ENCODE results near the gene EPHA2.
"Not testable (repeated sequence)": the region's sequence is repeated elsewhere in the genome, so short reads cannot be mapped to it uniquely, and the experiment has no call there.

EPHA2 gene

GRCh38 chr1:16111771-16112595 lies 43.9 kb downstream of the EPHA2 start:
- DNase-seq (ENCODE audit: low spot score) = no peak
- CTCF ChIA-PET = no interaction called here
- 0 out of 2 replicates have a peak overlapping the region, but pooled peaks have one; percentile 4 for H3K27ac ChIP-seq
- POLR2A ChIA-PET (ENCODE audit: low non-redundant PET) = no interaction called here
- TF ChIP-seq, protein P1, sequence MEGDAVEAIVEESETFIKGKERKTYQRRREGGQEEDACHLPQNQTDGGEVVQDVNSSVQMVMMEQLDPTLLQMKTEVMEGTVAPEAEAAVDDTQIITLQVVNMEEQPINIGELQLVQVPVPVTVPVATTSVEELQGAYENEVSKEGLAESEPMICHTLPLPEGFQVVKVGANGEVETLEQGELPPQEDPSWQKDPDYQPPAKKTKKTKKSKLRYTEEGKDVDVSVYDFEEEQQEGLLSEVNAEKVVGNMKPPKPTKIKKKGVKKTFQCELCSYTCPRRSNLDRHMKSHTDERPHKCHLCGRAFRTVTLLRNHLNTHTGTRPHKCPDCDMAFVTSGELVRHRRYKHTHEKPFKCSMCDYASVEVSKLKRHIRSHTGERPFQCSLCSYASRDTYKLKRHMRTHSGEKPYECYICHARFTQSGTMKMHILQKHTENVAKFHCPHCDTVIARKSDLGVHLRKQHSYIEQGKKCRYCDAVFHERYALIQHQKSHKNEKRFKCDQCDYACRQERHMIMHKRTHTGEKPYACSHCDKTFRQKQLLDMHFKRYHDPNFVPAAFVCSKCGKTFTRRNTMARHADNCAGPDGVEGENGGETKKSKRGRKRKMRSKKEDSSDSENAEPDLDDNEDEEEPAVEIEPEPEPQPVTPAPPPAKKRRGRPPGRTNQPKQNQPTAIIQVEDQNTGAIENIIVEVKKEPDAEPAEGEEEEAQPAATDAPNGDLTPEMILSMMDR (conservative IDR thresholded peaks at IDR 0.05; ENCODE audit: low read depth) = no peak

DNA sequence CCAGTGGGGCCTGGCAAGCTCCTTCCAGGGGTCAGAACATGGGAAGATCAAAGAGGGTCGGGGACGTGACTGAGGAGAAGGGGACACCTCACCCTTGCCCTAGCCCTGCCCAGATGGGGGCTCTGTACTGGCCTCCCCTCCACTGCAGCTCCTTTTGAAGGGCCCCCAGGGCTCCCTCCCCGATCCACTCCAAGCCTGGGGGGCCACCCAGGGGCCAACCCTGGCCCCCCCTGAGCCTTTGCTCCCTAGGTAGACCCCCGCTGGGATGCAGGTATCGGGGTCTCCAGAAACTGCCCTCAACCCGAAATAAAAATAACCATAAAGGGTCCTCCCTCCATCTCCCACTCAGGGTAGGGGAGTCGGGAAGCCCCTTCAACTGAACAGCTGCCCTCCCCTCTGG lies 45.0 kb downstream of the EPHA2 start:
- H3K27ac ChIP-seq = no peak overlapping the region
- TF ChIP-seq, protein P1 (conservative IDR thresholded peaks at IDR 0.05; ENCODE audit: low read depth) = no peak
- ChIA-PET POLR2A (ENCODE audit: low non-redundant PET) (no interaction called here), CTCF (no interaction called here)
- no peak for DNase-seq (ENCODE audit: low spot score)

GRCh38 chr1:16110456-16110855 lies 45.4 kb downstream of the EPHA2 start:
- TF ChIP-seq, protein P1 (conservative IDR thresholded peaks at IDR 0.05; ENCODE audit: low read depth) = no peak
- ChIA-PET CTCF (interaction anchor here (0.7 to 0.9 kb wide), 3 partner anchors 10 to 54 kb away, joined by 3 to 5 read pairs (median 3); no protein-coding TSS in a partner anchor), POLR2A (ENCODE audit: low non-redundant PET) (no interaction called here)
- no peak for DNase-seq (ENCODE audit: low spot score)
- no peak overlapping the region for H3K27ac ChIP-seq

GRCh38 chr1:16109571-16109970 lies 46.3 kb downstream of the EPHA2 start:
- TF ChIP-seq, protein P1 (conservative IDR thresholded peaks at IDR 0.05; ENCODE audit: low read depth) = no peak
- H3K27ac ChIP-seq = no peak overlapping the region; the same call in 1 of the 2 replicates
- no peak for DNase-seq (ENCODE audit: low spot score)
- ChIA-PET CTCF (interaction anchor here (0.7 to 0.9 kb wide), 2 partner anchors 11 to 30 kb away, joined by 3 read pairs; no protein-coding TSS in a partner anchor), POLR2A (ENCODE audit: low non-redundant PET) (no interaction called here)

GRCh38 chr1:16107039-16107438 lies 48.8 kb downstream of the EPHA2 start:
- H3K27ac ChIP-seq; POLR2A ChIA-PET (ENCODE audit: low non-redundant PET); DNase-seq (ENCODE audit: low spot score): not testable (repeated sequence)
- CTCF ChIA-PET = interaction anchor here (0.7 kb wide), 1 partner anchor 13 kb away, joined by 3 read pairs; no protein-coding TSS in a partner anchor

DNA sequence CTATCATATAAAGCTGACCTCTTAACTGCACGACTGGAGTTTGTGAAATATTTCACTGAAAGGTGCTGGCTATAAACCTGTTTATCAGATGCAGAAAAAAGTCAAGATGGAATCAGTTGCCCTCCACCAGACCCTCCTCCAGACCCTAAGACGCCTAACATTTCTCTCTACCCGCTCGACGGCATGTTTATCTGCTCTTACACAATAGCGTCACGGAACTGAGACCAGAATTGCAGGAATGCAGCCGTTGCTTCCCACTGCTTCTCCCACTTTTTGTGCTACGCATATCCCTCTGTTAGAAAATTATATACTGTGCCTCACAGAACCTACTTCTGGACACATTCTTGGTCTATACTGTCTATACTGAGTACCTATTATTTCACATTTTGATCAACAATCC lies 54.2 kb downstream of the EPHA2 start:
- H3K27ac ChIP-seq = no peak overlapping the region
- CTCF ChIA-PET = interaction anchor here (1.2 kb wide), 1 partner anchor 19 kb away, joined by 3 read pairs; no protein-coding TSS in a partner anchor
- TF ChIP-seq, protein P1 (conservative IDR thresholded peaks at IDR 0.05; ENCODE audit: low read depth) = no peak
- POLR2A ChIA-PET (ENCODE audit: low non-redundant PET) = no interaction called here
- DNase-seq (ENCODE audit: low spot score) = no peak

- no peak overlapping the region for H3K27ac ChIP-seq
- POLR2A ChIA-PET (ENCODE audit: low non-redundant PET) = no interaction called here
- CTCF ChIA-PET = no interaction called here
- TF ChIP-seq, protein P1 (conservative IDR thresholded peaks at IDR 0.05; ENCODE audit: low read depth) = no peak
- no peak for DNase-seq (ENCODE audit: low spot score)
These were observed 56.5 kb downstream of the EPHA2 start for GRCh38 chr1:16099412-16099811.
